Dermis microvascular lymphatic vessel endothelial cell (primary cell): ENCODE measurements around the gene TIMP4. TPM values are rescaled to one million over a fixed set of nuclear protein-coding genes. Genes with fewer than 3 reads are reported as not detected.
A peak's percentile ranks its signal among the peaks of the same experiment; 100 is the strongest.

Experiments used
- DNase-seq, 2 donors: peaks; one replicate each; pipeline versions ENCODE4 v3.0.0 to v3.0.0-alpha.2; 2010; ENCODE audit warnings: low read depth in 2 of 2
- total RNA-seq: library from RNA; depleted of rRNA; stranded (reverse); fragments of >200 nt; gene quantifications from 2 replicates; pipeline ENCODE4 v1.2.1, GENCODE V29; 2014

Gene TIMP4
- total RNA-seq, 1 donor from 2014 or later: 0.64 TPM

- no peak for DNase-seq
These were observed 27.3 kb upstream of the TIMP4 start for GRCh38 chr3:12186046-12186445.

GRCh38 chr3:12185172-12185710, 26.5 kb upstream of the TIMP4 start:
- no peak for DNase-seq

GRCh38 chr3:12184541-12184940, 25.8 kb upstream of the TIMP4 start:
- no peak for DNase-seq

- no peak for DNase-seq
These were observed 24.2 kb upstream of the TIMP4 start for GRCh38 chr3:12182687-12183441.

- no peak for DNase-seq
These were observed 23.1 kb upstream of the TIMP4 start for GRCh38 chr3:12181806-12182205.

GRCh38 chr3:12181301-12181700, 22.6 kb upstream of the TIMP4 start:
- no peak for DNase-seq

- no peak for DNase-seq
These were observed 21.9 kb upstream of the TIMP4 start for GRCh38 chr3:12180631-12181030.

- peak; percentile 87 for DNase-seq
These were observed 21.5 kb upstream of the TIMP4 start for GRCh38 chr3:12180218-12180617.

- no peak for DNase-seq
These were observed 20.7 kb upstream of the TIMP4 start for GRCh38 chr3:12179441-12179840.

- DNase-seq: peak in 1 of 2 donors; percentile 60
These were observed 19.5 kb upstream of the TIMP4 start for GRCh38 chr3:12178091-12178820.

- DNase-seq: no peak
These were observed 18.4 kb upstream of the TIMP4 start for GRCh38 chr3:12177126-12177525.

GRCh38 chr3:12175844-12176453, 17.2 kb upstream of the TIMP4 start:
- DNase-seq: peak; percentile 61 to 66

GRCh38 chr3:12175137-12175593, 16.5 kb upstream of the TIMP4 start:
- no peak for DNase-seq

- DNase-seq: no peak
These were observed 11.5 kb upstream of the TIMP4 start for GRCh38 chr3:12170207-12170606.

GRCh38 chr3:12165909-12166308, 7.2 kb upstream of the TIMP4 start:
- DNase-seq: no peak

GRCh38 chr3:12159227-12159601, 502 bp upstream of the TIMP4 start:
- no peak for DNase-seq

- DNase-seq: no peak
These were observed 1.7 kb downstream of the TIMP4 start for GRCh38 chr3:12157026-12157425.

GRCh38 chr3:12155828-12156227, 2.9 kb downstream of the TIMP4 start:
- peak in 1 of 2 donors; percentile 79 for DNase-seq

- no peak for DNase-seq
These were observed 3.4 kb downstream of the TIMP4 start for GRCh38 chr3:12155264-12155663.

- DNase-seq: no peak
These were observed 4.6 kb downstream of the TIMP4 start for GRCh38 chr3:12154151-12154550.

GRCh38 chr3:12150112-12150511, 8.6 kb downstream of the TIMP4 start:
- no peak for DNase-seq

- no peak for DNase-seq
These were observed 9.7 kb downstream of the TIMP4 start for GRCh38 chr3:12149029-12149428.
